HCEC 1CT (cell line): ENCODE measurements around the gene EMID1.

Experiments used
- DNase-seq: peaks from one replicate; pipeline ENCODE4 v3.0.0-alpha.2; 2017

EMID1 gene

DNA sequence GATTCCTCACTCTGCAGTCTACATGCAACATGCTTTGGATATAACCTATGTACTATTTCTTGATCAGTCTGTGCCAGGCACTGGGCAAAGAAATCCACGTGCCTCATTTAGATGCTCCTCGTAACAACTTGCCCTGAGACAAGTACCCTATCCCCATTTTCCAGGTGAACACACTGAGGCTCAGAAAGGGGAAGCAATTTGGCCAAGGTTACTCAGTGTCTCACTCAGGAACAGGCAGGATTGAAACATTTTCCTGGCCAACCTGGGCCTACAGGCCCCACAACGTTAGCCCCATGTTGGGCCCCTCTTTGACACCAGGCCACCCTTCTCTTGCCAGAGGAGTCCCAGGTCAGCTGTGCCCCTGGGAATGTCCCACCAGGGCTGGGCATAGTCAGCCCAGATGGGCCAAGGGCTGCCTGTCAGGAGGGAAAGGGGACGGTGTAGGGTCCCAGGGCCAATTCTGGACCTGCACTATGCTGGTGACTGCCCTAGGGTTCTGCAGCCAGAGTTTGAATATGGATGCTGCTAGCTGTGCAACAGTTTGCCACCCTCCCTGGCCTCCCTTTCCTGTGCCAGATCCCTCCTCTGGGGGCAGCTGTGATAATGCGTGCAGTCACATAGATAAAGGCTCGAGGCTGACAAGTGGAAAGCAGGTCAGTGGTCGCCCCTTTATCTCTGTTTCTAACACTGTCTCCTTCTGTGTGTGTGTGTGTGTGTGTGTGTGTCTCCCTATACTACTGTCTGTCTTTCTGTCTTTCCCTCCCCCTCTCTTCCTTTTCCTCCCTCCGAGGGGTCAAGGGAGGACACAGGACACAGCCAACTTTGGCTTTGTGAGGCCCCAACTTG, 10.4 kb upstream of the EMID1 start:
- DNase-seq, result no peak

DNA sequence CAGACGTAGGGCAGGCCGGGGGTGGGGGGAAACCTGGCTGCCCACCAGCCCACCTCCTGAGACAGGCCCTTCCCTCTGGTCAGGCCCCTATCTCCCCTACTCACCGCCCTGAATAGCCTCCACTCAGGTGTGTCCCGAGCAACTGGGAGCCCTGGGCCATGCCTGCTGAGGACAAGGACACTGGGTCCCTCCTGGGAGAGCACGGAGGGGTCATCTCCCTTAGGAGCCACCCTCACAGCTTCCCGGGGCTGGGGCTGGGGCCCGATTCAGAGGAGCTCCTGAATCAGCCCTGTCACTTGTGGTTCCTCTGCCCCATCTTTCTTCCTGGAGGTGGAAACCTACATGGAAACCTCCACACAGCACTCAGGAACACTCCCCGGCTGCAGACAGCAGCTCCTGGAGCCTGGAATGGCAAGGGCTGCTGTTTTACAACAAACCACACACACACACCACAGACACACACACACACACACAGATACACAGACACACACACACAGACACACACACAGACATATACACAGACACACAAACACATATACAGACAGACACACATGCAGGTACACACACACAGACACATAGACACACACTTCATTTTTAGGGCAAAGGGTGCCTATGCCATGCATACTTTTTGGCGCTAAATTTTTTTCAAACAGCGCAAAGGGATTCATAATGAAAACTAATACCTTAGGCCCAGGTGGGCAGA, 9.6 kb upstream of the EMID1 start:
- DNase-seq, result no peak

DNA sequence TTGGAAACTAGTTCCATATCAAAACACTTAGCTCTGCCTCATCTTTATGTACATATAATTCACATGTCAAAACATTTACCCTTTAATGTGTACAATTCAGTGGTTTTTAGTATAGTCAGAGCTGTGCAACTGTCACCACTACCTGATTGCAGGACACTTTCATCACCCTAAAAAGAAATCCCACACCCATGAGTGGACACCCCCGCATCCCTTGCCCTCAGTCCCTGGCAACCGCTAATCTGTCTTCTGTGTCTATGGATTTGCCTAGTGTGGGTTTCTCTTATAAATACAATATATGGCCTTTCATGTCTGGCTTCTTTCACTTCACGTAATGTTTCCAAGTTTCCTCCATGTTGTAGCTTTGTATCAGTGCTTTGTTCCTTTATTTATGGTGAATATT, 8.6 kb upstream of the EMID1 start:
- no peak for DNase-seq

DNA sequence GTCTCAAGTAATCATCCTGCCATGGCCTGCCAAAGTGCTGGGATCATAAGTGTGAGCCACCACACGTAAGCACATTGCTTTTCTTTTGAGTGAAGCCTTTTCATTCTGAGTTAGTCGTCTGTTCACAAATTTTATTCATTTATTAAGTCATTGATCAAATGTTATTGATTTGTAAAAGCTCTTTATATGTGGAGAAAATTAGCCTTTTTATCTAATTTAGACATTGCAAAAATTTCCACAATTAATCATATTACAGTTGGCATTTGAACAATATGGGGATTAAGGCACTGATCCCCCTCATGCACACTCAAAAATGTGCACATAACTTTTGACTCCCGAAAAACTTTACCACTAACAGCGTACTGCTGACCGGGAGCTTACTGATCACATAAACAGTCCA, 7.5 kb upstream of the EMID1 start:
- DNase-seq, result no peak

DNA sequence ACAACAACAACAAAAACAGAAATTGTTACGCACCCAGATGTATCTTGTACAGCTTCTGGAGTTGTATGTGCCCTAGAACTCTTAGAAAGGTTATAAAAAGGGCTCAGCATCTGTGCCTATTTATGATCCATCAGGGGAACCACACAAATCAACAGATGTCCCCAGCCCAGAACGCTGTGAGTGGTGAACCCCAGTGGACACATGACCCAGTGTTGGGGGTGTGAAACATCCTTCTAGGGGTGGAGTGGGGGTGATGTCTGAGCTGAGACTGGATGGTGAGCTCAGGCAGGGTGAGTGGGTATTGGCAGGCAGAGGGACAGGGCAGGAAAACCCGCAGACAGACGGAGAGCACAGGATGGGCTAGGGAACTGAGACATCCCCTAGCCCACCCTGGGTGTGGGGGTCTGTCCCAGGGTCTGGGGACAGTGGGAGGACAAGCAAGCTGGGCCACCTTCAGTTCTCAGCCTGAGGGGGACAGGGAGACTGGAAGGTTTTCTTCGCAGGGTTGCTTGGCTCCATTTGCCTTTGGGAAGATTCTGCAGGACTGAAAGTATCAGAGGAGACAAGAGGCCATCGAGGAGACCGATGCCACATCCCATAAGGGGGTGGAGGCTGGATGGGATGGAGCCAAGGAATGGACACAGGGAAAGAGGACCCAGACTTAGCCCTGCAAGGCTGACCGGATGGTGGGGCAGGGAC, 5.8 kb upstream of the EMID1 start:
- DNase-seq, result no peak

DNA sequence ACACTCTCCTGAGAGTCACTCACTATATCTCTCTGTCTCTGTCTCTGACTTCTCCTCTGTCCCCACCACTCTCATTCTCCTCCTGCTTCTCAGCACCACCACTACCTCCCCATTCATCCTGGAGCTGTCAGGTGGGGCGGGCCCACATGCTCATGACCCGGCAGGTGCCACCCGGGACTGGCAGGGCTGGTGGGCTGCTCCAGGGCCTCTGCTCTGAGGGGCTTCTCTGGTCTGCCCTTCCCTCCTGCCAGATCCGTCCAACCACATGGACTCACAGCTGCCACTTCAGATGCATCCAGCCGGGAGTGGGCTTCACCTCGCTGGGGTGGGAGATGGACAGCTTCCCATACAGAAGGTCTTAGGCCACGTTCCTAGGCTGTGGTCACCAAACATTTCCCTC, 4.8 kb upstream of the EMID1 start:
- DNase-seq, result no peak

DNA sequence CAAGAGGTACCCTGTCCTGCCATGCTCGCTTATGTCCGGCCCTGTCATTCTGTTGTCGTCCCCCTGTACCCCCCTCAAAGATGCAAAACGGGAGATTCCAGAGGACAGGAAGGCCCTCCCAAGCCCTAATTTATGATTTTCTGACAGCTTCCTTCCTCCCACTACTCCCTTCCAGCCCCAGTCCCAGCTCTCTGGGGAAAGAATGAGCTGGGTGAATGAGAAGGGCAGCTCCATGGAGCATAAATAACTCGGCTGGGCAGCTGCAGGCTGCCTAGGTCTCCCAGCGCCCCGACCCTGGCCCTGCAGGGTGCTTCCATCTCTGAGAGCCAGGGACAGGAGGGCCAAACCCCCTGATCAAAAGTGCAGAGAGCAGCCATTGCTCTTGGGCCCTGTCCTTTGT, 3.9 kb upstream of the EMID1 start:
- no peak for DNase-seq

DNA sequence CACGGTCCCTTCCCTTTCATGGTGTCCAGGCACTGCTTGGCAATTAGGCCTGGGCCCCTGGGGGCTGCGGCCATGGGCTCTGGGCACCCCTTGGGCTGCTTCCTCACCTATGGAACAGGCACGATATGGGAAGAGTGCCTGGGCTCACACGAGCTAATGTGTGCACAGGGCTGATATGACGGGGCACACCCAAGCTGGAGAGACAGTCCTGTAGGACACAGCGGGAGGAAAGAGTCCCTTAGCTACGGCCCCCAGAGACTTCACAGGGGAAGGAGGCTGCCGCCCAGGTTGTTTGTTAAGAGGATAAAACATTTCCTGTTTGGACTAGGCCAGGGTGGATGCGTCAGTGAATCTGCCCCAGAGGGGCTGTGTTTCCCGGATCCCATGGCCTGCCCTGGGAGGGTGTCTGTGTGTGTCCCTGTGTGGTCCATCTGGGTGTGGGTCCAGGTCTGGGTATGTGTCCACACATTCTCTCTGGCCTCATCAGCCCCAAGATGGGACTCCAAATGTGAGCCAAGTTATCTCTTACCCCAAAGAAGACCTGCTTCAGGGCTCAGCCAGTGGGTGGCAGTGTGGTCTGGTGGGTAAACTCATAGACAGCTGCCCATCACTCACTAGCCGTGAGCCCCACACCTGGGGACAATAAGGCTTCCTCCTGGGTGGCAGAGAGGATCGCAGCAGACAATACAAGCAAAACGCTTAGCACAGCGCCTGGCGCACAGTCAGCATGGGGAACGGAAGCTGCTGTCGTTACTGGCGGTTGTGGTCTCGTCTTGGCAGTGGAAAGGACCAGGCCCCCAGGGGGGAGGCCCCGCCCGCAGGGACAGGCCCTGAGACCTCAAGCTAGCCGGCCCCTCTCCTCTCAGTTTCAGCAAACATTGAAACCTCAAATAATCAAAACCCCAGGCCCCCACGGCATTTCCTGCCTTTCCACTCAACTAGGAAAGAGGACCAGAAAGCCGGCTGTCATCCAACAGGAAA, 3.2 kb upstream of the EMID1 start:
- DNase-seq, result no peak

DNA sequence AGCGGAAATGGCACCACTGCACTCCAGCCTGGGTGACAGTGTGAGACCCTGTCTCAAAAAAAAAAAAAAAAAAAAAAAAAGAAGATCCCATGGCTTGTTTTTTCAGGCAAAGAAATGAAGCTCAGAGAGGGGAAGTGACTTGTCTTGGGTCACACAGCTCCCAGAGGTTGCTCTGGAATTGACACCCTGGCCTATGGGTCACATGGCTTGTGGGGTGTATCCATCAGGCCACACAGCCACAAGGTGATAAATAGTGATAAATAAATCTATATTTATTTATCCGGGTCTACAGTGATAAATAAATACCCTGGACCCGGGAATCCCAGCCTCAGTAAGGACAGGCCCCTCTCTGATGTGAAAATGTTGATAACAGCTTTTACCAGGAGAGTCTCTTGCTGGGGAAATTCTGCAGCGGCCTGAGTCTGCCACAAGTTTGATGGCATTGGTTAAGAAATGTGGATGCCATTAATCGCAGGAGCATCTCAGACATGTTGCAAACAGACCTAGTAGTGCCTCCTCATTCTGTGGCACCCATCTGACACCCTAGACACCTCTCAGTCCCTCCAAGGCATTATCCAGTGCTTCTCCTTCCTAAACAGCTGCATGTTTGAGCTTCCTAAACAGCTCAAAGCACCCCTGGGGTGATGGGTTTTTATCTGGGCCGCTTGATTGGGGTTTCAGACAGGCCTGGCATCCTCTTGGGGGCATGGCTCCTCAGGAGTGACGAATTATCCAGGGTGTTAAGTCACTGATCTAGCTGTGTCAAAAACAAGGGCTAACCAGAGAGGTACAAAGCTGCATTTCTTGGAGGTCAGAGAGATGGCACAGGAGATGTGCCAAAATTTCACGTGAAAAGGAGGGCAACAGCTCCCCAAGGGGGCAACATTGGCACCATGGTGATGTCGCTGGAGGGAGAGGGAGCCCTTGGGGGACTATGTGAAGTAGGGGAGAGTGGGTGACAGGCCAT, 1.9 kb upstream of the EMID1 start:
- no peak for DNase-seq

DNA sequence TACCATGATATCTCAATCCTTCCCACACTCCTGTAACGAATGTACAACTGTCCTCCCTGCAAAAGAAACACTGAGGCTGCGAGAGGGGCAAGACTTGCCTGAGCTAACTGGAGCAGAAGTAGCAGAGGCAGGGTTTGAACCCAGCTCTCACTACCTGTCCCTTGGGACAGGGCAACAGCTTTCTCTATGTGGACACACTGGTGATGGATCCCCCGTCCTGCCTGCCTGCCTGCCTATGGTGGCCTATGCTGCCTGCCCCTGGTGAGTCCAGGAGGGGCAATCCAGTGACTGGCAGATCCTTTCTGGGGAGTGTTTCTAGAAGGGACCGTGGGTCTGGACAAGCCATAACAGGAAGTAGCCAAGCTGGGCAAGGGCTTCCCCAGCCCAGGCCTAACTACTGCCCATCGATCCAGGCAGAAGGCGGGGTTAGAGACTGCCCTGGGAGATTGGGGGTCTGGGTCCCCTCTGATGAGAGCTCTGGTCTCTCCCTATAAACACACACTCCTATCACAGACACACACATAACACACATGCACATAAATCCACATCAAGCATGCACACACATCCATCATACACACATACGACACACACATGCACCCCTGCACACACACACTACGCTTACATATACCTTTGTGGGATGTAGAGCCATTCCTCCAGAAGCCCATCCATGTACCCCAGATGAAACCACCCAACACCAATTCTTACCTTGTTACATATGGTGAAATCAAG, 1.1 kb upstream of the EMID1 start:
- no peak for DNase-seq

DNA sequence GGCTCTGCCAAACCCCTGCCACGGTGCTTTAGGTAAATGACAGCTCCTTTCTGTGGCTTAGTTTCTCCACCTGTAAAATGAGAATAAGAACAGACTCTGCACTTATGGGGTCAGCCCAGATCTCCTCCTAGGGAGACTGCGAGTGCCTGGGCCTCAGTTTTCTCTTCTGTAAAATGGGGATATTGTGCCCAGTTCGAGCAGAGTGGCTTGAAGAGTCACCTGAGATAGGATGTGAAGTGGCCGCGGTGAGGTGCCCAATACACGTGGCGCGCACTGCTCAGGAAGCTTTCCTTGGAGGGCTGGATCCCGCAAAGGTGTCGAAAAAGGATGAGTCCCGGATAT, 473 bp upstream of the EMID1 start:
- DNase-seq, result no peak

DNA sequence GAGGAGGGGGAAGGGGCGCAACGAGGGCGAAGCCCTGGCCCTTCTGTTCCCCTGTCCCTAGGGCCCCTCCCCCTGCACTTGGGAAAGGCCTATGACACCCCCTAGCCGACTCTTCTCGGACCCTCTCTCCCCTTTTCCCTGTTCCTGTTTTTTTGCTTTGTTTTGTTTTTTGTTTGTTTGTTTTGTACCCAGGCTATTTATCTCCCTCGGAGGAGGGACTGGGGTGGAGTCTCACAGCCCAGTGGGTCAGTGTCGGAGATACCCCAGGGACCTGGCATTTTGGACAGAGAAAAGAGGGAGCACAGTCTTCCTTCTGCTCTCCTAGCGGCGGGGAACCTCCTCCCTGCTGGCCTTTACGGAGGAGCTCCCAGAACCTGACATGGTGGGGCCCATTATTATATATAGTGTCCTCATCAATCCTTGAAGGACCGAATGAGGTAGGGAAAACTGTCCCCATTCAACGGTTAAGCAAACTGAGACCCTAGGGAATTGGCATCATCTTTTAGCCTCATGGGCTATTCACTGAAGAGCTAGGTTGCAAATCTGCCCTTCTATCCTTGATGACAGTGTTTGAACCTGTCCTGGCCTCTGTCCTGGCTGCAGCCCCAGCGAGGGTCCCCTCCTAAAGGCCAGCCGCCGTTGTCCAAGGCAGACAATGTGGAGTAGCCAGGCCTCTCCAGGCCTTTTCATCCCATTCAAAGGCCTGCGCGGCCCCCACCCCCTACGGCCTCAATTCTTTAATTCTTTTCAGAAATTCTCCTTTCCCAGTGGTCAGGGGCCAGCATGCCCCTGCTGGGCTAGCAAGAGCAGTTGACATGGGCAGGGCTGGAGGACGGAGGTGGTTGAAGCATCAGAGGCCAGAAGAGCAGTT, 911 bp downstream of the EMID1 start:
- DNase-seq, result no peak

DNA sequence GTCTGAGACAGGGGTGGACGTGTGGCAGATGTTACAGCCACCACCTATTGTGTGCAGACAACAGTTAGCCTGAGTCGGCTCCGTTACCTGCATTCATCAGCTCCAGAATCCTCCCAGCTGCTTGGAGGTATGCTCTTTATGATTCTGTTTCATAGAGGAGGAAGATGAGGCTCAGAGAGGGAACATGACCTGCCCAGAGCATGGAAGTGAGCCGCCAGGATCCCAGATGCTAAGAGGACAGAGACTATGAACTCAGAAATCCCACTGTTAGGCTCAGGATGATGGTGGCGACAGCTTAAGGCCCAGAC, 1.5 kb downstream of the EMID1 start:
- no peak for DNase-seq

DNA sequence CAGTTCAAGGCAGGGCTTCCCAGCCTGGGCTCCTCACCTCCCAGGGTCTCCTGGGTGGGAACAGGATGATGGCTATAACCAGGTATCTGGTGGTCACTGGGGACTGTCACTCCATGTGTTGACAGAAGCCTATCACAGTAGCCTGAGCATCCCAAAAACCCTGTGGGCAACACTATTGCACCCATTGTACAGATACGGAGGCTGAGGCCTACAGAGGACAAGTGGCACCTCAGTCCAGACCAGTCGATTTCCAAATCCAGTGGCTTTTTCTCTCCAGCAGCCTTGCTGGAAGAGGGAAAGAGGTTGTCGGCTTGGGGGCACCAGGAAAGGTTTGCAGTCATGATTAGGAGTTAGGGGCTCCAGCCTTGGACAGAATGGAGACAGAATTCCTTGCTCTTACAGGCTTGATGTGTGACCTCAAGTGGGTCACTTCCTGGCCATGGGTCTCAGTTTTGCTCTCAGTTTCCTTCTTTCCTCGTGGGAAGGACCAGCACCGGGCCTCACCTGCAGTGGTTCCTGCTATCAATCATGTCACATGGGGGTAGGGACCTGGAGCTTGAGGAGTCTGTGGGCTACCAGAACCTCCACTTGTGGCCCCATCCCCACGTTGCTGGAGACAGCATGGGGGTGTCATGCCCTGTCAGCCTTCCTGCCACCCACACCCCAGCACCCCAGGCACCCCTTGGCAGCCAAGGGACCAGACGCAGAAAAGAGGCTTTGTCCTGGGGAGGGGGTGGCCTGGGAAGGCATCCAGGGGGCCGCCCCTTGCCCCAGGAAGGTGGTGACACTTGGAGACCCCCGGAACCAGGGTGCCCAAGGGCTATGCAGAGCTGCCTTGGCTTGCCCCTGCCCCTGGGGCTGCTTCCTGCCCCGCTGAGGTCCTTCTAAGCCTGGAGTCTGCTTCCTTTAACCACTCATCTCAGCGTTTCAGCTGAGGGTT, 2.1 kb downstream of the EMID1 start:
- DNase-seq, result no peak

DNA sequence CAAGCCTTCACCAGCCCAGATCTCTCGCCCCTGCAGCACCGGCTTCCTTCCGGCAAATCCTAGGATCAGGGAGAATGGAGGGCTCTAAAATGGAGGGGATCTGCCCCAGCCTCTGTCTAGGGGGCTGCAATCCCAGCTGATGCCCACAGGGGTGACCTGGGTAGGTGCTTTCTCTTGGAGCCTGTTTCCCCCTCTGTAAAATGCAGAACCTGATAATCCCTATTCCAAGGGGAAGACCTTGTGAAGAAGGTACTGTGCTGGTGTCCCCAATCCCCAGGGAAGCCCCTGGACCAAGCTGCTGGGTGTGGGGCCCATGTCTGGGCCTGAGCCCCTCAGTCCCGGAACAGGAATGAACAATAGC, 2.8 kb downstream of the EMID1 start:
- no peak for DNase-seq

DNA sequence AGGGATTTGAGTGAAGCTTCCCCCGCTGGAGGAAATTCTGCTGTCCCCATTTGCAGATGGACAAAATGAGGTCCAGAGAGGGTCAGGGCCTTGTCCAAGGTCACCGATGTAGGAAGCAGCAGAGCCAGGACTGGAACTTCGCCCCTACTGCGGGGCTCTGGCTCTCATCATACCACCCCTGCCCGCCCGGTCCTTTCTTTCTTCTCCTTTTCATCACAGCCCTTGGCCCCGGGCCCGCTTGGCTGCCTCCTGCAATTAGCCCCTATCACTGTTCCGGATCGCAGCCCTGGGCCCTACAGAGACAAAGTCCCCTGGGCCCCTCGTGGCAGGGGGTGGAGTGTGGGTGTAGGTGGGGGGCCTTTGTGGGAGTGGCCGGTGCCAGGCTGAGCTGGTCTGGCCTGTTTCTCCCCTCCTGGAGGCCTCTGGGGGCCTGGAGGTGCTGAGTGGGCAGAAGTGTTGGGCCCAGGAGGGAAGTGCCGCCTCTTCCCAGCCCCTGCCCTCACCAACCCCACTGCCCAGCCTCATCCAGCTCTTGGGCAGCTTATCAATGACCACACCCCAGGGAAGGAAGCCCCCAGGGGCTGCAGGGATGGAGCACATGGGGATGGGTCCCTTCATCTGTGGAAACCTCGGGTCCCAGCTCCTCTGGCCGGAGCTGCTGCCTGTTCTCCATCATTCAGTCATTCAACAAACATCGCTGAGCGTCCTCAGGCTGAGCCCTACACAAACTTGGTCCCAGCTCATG, 3.4 kb downstream of the EMID1 start:
- no peak for DNase-seq

DNA sequence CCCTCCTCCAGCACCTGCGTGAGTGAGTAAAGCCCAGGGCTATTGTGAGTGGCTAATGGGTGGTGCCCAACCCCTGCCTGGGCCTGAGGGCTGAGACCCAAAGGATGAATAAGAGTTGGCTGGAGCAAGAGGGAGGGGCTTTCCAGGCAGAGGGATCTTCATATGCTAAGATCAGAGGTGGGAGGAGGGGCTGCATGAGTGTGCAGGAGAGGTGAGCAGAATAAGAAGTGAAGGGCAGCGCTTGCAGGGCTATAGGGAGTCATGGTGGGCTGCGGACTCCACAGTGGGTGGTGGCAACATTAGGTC, 3.9 kb downstream of the EMID1 start:
- DNase-seq, result no peak

DNA sequence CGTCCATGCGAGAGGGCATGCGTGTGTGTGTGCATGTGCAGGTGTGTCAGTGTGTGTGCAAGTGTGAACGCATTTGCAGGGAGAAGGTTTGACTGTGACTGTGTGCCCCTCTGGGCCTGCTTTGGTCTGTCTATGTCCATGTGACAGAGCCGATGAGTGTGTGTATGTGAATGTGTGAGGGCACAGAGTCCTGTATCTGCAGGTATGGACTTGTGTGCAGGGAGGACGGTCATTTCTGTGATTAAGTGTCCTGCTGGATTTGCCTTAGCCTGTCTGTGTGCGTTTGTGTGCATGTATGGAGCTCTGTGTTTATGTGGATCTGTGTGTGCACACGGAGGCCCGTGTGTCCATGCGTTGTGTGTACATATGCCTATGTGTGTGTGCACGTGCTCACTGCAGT, 5.4 kb downstream of the EMID1 start:
- no peak for DNase-seq
